ENCODE measurements around the gene VPS35. TPM values are rescaled to one million over a fixed set of nuclear protein-coding genes. Genes with fewer than 3 reads are reported as not detected.

Gene VPS35
- total RNA-seq, 2 experiments from 2014 or later = 112 to 114 TPM

DNA sequence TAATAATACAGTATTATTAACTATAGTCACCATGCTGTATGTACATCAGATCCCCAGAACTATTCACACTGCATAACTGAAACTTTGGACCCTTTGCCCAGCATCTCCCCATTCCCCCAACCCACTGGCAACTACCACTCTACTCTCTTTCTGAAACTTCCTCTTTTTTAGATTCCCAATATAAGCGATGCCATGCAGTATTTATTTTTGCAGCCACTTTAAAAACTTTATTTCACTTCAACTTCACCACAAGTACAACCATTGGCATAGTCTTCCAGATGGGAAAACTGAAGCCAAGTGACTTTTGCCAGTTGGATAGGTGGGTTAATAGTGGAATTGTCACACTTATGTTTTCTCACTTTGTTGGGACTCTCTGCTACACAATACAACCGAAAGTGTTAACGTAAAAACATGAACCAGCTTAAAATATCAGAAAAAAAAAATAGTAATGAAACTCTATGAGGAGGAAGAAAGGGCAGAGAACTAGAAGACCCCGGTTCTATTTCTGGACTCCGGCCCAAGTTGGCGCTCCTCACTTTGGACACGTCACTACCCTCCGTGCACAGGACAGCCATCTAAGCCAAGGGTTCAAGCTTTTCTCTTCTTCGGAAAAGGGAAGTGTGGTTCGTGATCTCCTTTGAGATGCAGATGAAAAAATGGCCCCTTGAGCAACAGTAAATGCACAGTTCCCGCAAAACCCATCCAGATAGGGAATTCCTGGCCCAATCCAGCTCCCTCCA, 68.5 kb downstream of the VPS35 start:
- Mint-ChIP-seq H3K4me1 (ENCODE audit: low read depth) (peaks cover 23% of the 10 kb centered on the region), H3K27ac (peak overlapping the region; percentile 64), H3K9me3 (no peaks in the 10 kb centered on the region), H3K27me3 (no peaks in the 10 kb centered on the region), H3K4me3 (peak overlapping the region; percentile 89), H3K36me3 (peaks cover 17% of the 10 kb centered on the region)
- intact Hi-C loops (cut with micrococcal nuclease) = loop anchor here (2.0 to 5.0 kb wide), 3 partner anchors 68 to 352 kb away; partner anchors contain the start of genes C16orf87, DNAJA2, ORC6 and VPS35
- CTCF ChIA-PET = interaction anchor here (0.6 kb wide), 1 partner anchor 352 kb away, joined by 3 read pairs; no protein-coding TSS in a partner anchor
- POLR2A ChIA-PET = interaction anchor here (0.6 kb wide), 1 partner anchor 268 kb away, joined by 3 read pairs; no protein-coding TSS in a partner anchor
- DNase-seq = peak; percentile 16

GRCh38 chr16:46618516-46618915, 70.5 kb downstream of the VPS35 start:
- H3K36me3 Mint-ChIP-seq = peaks cover 22% of the 10 kb centered on the region
- H3K4me1 Mint-ChIP-seq (ENCODE audit: low read depth) = peaks cover 23% of the 10 kb centered on the region
- POLR2A ChIA-PET = no interaction called here
- no peaks in the 10 kb centered on the region for H3K27me3 Mint-ChIP-seq
- H3K27ac Mint-ChIP-seq = no peak overlapping the region
- DNase-seq = no peak
- intact Hi-C loops (cut with micrococcal nuclease) = no loop called here
- H3K4me3 Mint-ChIP-seq = no peak overlapping the region
- H3K9me3 Mint-ChIP-seq = no peaks in the 10 kb centered on the region
- CTCF ChIA-PET = interaction anchor here (1.4 kb wide), 1 partner anchor 65 kb away, joined by 4 read pairs; no protein-coding TSS in a partner anchor

- no peak overlapping the region for H3K4me3 Mint-ChIP-seq
- ChIA-PET POLR2A (no interaction called here), CTCF (interaction anchor here (1.4 to 1.6 kb wide), 2 partner anchors 60 kb away, joined by 4 to 5 read pairs; no protein-coding TSS in a partner anchor)
- no peaks in the 10 kb centered on the region for H3K9me3 Mint-ChIP-seq
- H3K27me3 Mint-ChIP-seq = no peaks in the 10 kb centered on the region
- intact Hi-C loops (cut with micrococcal nuclease) = no loop called here
- no peak for DNase-seq
- H3K36me3 Mint-ChIP-seq = peaks cover 23% of the 10 kb centered on the region
- no peak overlapping the region for H3K27ac Mint-ChIP-seq
- peaks cover 2% of the 10 kb centered on the region for H3K4me1 Mint-ChIP-seq (ENCODE audit: low read depth)
Measured at GRCh38 chr16:46614006-46614405, 75.0 kb downstream of the VPS35 start.

DNA sequence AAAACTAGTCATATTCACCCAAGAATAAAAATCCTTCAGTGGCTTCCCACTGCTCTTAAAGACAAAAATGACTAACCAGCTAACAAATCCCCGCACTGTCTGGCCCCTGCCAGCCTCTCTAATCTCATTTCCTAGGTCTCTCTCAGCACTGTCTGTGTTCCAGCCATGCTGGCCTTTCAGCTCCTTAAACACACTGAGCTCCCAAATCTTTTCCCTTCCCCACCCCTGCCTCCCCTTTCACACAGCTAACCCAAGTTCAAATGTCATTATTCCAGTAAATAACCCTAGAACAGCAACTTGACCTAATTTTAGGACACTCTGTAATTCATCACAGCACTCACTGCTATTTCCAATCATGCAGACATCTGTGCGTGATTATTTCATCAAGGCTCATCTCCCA, 75.6 kb downstream of the VPS35 start:
- Mint-ChIP-seq H3K27me3 (no peaks in the 10 kb centered on the region), H3K4me1 (ENCODE audit: low read depth) (peaks cover 2% of the 10 kb centered on the region), H3K36me3 (peaks cover 23% of the 10 kb centered on the region), H3K4me3 (no peak overlapping the region), H3K27ac (no peak overlapping the region), H3K9me3 (no peaks in the 10 kb centered on the region)
- intact Hi-C loops (cut with micrococcal nuclease) = no loop called here
- no peak for DNase-seq
- ChIA-PET CTCF (interaction anchor here (1.4 to 1.6 kb wide), 2 partner anchors 59 to 60 kb away, joined by 4 to 5 read pairs; no protein-coding TSS in a partner anchor), POLR2A (no interaction called here)

DNA sequence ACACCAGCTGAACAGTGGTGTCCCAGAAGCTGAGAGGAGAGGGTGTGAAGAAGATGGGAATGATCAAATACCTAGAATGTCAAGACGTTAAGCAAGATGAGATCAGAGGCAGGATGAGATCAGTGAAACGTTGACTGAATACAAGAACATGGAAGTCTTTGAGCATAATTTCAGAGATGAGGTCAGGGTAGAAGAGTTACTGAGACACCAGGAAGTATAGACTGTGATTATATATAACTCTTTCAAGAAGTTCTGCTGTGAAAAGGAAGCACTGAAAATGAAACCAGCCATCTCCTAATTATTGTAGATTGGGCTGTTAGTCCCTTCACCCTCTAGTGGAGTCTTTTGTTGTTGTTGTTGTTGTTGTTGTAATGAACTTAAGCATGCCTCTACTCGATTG, 76.9 kb downstream of the VPS35 start:
- POLR2A ChIA-PET = no interaction called here
- Mint-ChIP-seq H3K4me3 (no peak overlapping the region), H3K36me3 (peaks cover 22% of the 10 kb centered on the region), H3K27me3 (no peaks in the 10 kb centered on the region), H3K27ac (no peak overlapping the region), H3K4me1 (ENCODE audit: low read depth) (no peaks in the 10 kb centered on the region), H3K9me3 (no peaks in the 10 kb centered on the region)
- intact Hi-C loops (cut with micrococcal nuclease) = no loop called here
- CTCF ChIA-PET = no interaction called here
- no peak for DNase-seq

- Mint-ChIP-seq H3K4me1 (ENCODE audit: low read depth) (no peaks in the 10 kb centered on the region), H3K27ac (no peak overlapping the region), H3K27me3 (no peaks in the 10 kb centered on the region), H3K9me3 (no peaks in the 10 kb centered on the region), H3K4me3 (no peak overlapping the region), H3K36me3 (peaks cover 15% of the 10 kb centered on the region)
- DNase-seq = no peak
- POLR2A ChIA-PET = no interaction called here
- intact Hi-C loops (cut with micrococcal nuclease) = loop anchor here (1.0 kb wide), 1 partner anchor 53 kb away; no protein-coding TSS in a partner anchor
- CTCF ChIA-PET = interaction anchor here (0.7 to 5.3 kb wide), 2 partner anchors 9 to 53 kb away, joined by 4 to 49 read pairs; no protein-coding TSS in a partner anchor
Measured at GRCh38 chr16:46607529-46607928, 81.4 kb downstream of the VPS35 start.

DNA sequence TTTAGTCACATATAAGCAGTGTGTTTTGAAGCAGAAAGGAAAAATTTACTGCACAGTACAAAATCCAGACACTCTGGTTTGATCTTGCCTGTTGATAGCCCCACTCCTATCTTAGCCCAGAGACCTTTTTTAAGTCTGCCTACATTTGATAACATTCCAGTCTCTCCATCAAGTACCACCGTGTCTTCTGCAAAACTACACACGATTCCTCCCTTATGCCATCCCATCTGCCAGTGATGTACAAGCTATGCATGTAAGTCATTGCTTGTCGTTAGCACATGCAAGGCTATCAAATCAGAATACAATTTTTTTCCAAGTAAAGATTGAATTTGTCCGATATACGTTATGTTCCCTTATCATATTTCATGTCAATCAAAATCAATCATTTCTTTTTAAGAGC, 82.7 kb downstream of the VPS35 start:
- ChIA-PET POLR2A (interaction anchor here (0.7 kb wide), 1 partner anchor 27 kb away, joined by 7 read pairs; no protein-coding TSS in a partner anchor), CTCF (interaction anchor here (0.6 to 5.3 kb wide), 4 partner anchors 45 to 1455 kb away, joined by 3 to 49 read pairs (median 3); no protein-coding TSS in a partner anchor)
- intact Hi-C loops (cut with micrococcal nuclease) = no loop called here
- no peak overlapping the region for H3K27ac Mint-ChIP-seq
- H3K27me3 Mint-ChIP-seq = no peaks in the 10 kb centered on the region
- peaks cover 25% of the 10 kb centered on the region for H3K36me3 Mint-ChIP-seq
- no peak overlapping the region for H3K4me3 Mint-ChIP-seq
- DNase-seq = no peak
- H3K4me1 Mint-ChIP-seq (ENCODE audit: low read depth) = no peaks in the 10 kb centered on the region
- H3K9me3 Mint-ChIP-seq = no peaks in the 10 kb centered on the region

Other genes with a start within 250 kb of the VPS35 start
- 10 to 100 TPM; 49.0 to 50.5 TPM for gene SHCBP1, start 67.8 kb downstream of the VPS35 start, total RNA-seq
- gene ORC6, start 481 bp upstream of the VPS35 start, total RNA-seq = 10 to 100 TPM; 48.6 to 51.7 TPM
- gene MYLK3, start 59.2 kb upstream of the VPS35 start, total RNA-seq = under 1 TPM in 1 of 2 experiments, not detected in 1; 0.15 TPM
- gene C16orf87, start 142.0 kb upstream of the VPS35 start, total RNA-seq = 10 to 100 TPM; 18.1 to 18.2 TPM
- 10 to 100 TPM; 20.2 to 23.1 TPM for gene GPT2, start 195.2 kb upstream of the VPS35 start, total RNA-seq

Data from activated CD4-positive, alpha-beta memory T cell treated with anti-CD3 and anti-CD28 coated beads for 36 hours (primary cell).